ENCODE results near the gene DPP9.
"Not testable (repeated sequence)": the region's sequence is repeated elsewhere in the genome, so short reads cannot be mapped to it uniquely, and the experiment has no call there.

DPP9 gene

GRCh38 chr19:4723595-4724514, at the start of gene DPP9:
Gene DPP9 (minus strand): TSS chr19:4723842. CDS start chr19:4719906, 3,936 bp downstream.
- peak; percentile 99 for DNase-seq (ENCODE audit: low read depth, low spot score)

GRCh38 chr19:4773047-4773640, 49.5 kb upstream of the DPP9 start:
- DNase-seq (ENCODE audit: low read depth, low spot score) = no peak

- DNase-seq (ENCODE audit: low read depth, low spot score) = no peak
Observed at GRCh38 chr19:4772566-4772965, 48.9 kb upstream of the DPP9 start.

GRCh38 chr19:4768934-4769777, 45.5 kb upstream of the DPP9 start:
- DNase-seq (ENCODE audit: low read depth, low spot score) = peak; percentile 95

GRCh38 chr19:4764393-4764660, 40.7 kb upstream of the DPP9 start:
- DNase-seq (ENCODE audit: low read depth, low spot score) = no peak

- DNase-seq (ENCODE audit: low read depth, low spot score) = no peak
Observed at GRCh38 chr19:4763021-4763420, 39.4 kb upstream of the DPP9 start.

- no peak for DNase-seq (ENCODE audit: low read depth, low spot score)
Observed at GRCh38 chr19:4760285-4760650, 36.6 kb upstream of the DPP9 start.

GRCh38 chr19:4759388-4760284, 36.0 kb upstream of the DPP9 start:
- peak; percentile 97 for DNase-seq (ENCODE audit: low read depth, low spot score)

- no peak for DNase-seq (ENCODE audit: low read depth, low spot score)
Observed at GRCh38 chr19:4758659-4759058, 35.0 kb upstream of the DPP9 start.

- no peak for DNase-seq (ENCODE audit: low read depth, low spot score)
Observed at GRCh38 chr19:4758082-4758481, 34.4 kb upstream of the DPP9 start.

GRCh38 chr19:4755459-4755858, 31.8 kb upstream of the DPP9 start:
- DNase-seq (ENCODE audit: low read depth, low spot score) = no peak

- no peak for DNase-seq (ENCODE audit: low read depth, low spot score)
Observed at GRCh38 chr19:4754248-4754647, 30.6 kb upstream of the DPP9 start.

GRCh38 chr19:4749870-4750590, 26.4 kb upstream of the DPP9 start:
- DNase-seq (ENCODE audit: low read depth, low spot score) = no peak

- DNase-seq (ENCODE audit: low read depth, low spot score) = no peak
Observed at GRCh38 chr19:4748589-4748988, 24.9 kb upstream of the DPP9 start.

- no peak for DNase-seq (ENCODE audit: low read depth, low spot score)
Observed at GRCh38 chr19:4748185-4748584, 24.5 kb upstream of the DPP9 start.

- DNase-seq (ENCODE audit: low read depth, low spot score) = no peak
Observed at GRCh38 chr19:4745986-4746385, 22.3 kb upstream of the DPP9 start.

- not testable (repeated sequence) for DNase-seq (ENCODE audit: low read depth, low spot score)
Observed at GRCh38 chr19:4745175-4745574, 21.5 kb upstream of the DPP9 start.

GRCh38 chr19:4744451-4745174, 21.0 kb upstream of the DPP9 start:
- peak; percentile 54 for DNase-seq (ENCODE audit: low read depth, low spot score)

- DNase-seq (ENCODE audit: low read depth, low spot score) = no peak
Observed at GRCh38 chr19:4742723-4743646, 19.3 kb upstream of the DPP9 start.
